Fibroblast of lung (primary cell): Measurements from ENCODE around the gene TSC1. TPM values are rescaled to one million over a fixed set of nuclear protein-coding genes. Genes with fewer than 3 reads are reported as not detected.

ENCODE experiments used
- DNase-seq, 2 donors: peaks; one replicate each; pipeline versions ENCODE4 v3.0.0 to v3.0.0-alpha.2; 2010; ENCODE audit warnings: low read depth in 2 of 2
- H2AFZ ChIP-seq: 2 replicates; pipeline ENCODE4 v1.5.1; 2012; ENCODE audit warnings: low read length, control low read depth, inconsistent platforms
- H3K27ac ChIP-seq: 2 replicates; pipeline ENCODE4 v1.5.1; 2011; ENCODE audit warnings: low read length, control low read depth; ENCODE audit not compliant: insufficient read depth
- H3K27me3 ChIP-seq: 2 replicates; pipeline ENCODE4 v1.5.1; 2011; ENCODE audit warnings: mild to moderate bottlenecking, low read length; ENCODE audit not compliant: control insufficient read depth, insufficient read depth
- H3K36me3 ChIP-seq: 2 replicates; pipeline ENCODE4 v1.5.1; 2011; ENCODE audit warnings: low read length; ENCODE audit not compliant: control insufficient read depth, insufficient read depth
- H3K4me1 ChIP-seq: 2 replicates; pipeline ENCODE4 v1.5.1; 2011; ENCODE audit warnings: low read length; ENCODE audit not compliant: control insufficient read depth, insufficient read depth; ENCODE audit errors: extremely low read depth
- H3K4me2 ChIP-seq: 2 replicates; pipeline ENCODE4 v1.5.1; 2011; ENCODE audit warnings: low read length, control low read depth; ENCODE audit not compliant: insufficient read depth; ENCODE audit errors: extremely low read depth
- H3K4me3 ChIP-seq, 4 experiments: fragments of 200-600 bp in 1 of 4; sonication (generic) in 1 of 4; replicated peaks in 1 of 4; 2 replicates each; pipeline ENCODE4 v1.5.1; 2011 to 2016; ENCODE audit warnings: low read length in 4 of 4, low read depth in 3 of 4, mild to moderate bottlenecking in 3 of 4, control low read depth in 2 of 4, inconsistent platforms in 1 of 4, mixed read lengths in 1 of 4; ENCODE audit not compliant: insufficient read depth in 1 of 4; ENCODE audit errors: control extremely low read depth in 1 of 4
- H3K79me2 ChIP-seq: 2 replicates; pipeline ENCODE4 v1.5.1; 2012; ENCODE audit warnings: mild to moderate bottlenecking, low read length, inconsistent platforms; ENCODE audit not compliant: control insufficient read depth, insufficient read depth
- H3K9ac ChIP-seq: 2 replicates; pipeline ENCODE4 v1.5.1; 2011; ENCODE audit warnings: mild to moderate bottlenecking, low read length, control low read depth; ENCODE audit not compliant: insufficient read depth
- H3K9me3 ChIP-seq: 2 replicates; pipeline ENCODE4 v1.5.1; 2012; ENCODE audit warnings: low read depth, low read length; ENCODE audit not compliant: control insufficient read depth, insufficient read depth
- H4K20me1 ChIP-seq: 2 replicates; pipeline ENCODE4 v1.5.1; 2011; ENCODE audit warnings: low read length; ENCODE audit not compliant: control insufficient read depth, insufficient read depth; ENCODE audit errors: extremely low read depth
- EZH2 ChIP-seq: IDR thresholded peaks from 2 replicates; pipeline ENCODE4 v1.5.1; 2012; ENCODE audit warnings: low read length, control low read depth, mild to moderate bottlenecking; ENCODE audit errors: missing control alignments
- polyA plus RNA-seq, 2 donors: library from polyadenylated mRNA; depleted of rRNA in 1 of 2; stranded (reverse) in 1 of 2; unstranded in 1 of 2; fragments of >200 nt; gene quantifications; 2 replicates each; pipeline ENCODE4 v1.2.1, GENCODE V29; 2011 to 2012; ENCODE audit warnings: missing spikeins in 1 of 2
- total RNA-seq: library from RNA; depleted of rRNA; stranded (reverse); fragments of >200 nt; gene quantifications from 2 replicates; pipeline ENCODE4 v1.2.1, GENCODE V29; 2014
- TF ChIP-seq, protein P1 (sequence below), 2 donors: IDR thresholded peaks in 1 of 2; conservative IDR thresholded peaks in 1 of 2; 1 replicate in 1 of 2; 2 replicates in 1 of 2; pipeline ENCODE4 v1.5.1; 2011 to 2012; ENCODE audit warnings: low read length in 2 of 2, control low read depth in 1 of 2, inconsistent platforms in 1 of 2, low read depth in 1 of 2, mild to moderate bottlenecking in 1 of 2

The TSC1 gene
- total and polyA plus RNA-seq, 2 donors (not counting 1 experiment from before 2014, with no cell fraction given), result 41.5 to 48.0 TPM

DNA sequence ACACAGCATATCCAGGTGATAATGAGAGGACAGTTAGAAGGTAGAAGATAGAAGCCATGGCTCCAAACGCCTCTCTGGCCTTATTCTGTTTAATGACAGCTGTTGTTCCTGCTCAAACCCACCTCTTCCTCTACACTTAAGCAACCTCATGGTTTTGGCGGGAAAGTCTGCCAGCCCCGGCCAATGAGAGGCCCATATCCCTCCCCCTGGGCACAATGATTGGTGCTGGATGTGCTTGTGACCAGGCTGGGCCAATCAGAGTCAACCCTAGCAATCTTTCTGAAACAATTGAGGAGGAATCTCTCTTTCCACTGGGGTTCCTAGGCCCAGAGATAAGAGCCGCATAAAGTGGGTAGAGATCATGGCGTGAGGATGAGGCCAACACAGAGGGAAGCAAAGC is 29.3 kb upstream of the TSC1 start:
- H3K27ac ChIP-seq, result no peak overlapping the region
- H3K79me2 ChIP-seq, result no peaks in the 10 kb centered on the region
- DNase-seq, result peak; percentile 13 to 20
- no peaks in the 10 kb centered on the region for H3K36me3 ChIP-seq
- H3K9me3 ChIP-seq, result no peaks in the 10 kb centered on the region
- no peak overlapping the region for H3K9ac ChIP-seq
- H4K20me1 ChIP-seq, result no peaks in the 10 kb centered on the region
- no peak for TF ChIP-seq EZH2
- TF ChIP-seq, protein P1, sequence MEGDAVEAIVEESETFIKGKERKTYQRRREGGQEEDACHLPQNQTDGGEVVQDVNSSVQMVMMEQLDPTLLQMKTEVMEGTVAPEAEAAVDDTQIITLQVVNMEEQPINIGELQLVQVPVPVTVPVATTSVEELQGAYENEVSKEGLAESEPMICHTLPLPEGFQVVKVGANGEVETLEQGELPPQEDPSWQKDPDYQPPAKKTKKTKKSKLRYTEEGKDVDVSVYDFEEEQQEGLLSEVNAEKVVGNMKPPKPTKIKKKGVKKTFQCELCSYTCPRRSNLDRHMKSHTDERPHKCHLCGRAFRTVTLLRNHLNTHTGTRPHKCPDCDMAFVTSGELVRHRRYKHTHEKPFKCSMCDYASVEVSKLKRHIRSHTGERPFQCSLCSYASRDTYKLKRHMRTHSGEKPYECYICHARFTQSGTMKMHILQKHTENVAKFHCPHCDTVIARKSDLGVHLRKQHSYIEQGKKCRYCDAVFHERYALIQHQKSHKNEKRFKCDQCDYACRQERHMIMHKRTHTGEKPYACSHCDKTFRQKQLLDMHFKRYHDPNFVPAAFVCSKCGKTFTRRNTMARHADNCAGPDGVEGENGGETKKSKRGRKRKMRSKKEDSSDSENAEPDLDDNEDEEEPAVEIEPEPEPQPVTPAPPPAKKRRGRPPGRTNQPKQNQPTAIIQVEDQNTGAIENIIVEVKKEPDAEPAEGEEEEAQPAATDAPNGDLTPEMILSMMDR (conservative IDR thresholded peaks at IDR 0.05 in 1 of 2, IDR thresholded peaks at IDR 0.05 in 1 of 2; ENCODE audit: low read depth in 1 of 2, low read length in 2 of 2), result no peak
- H3K4me2 ChIP-seq, result no peak overlapping the region
- no peak overlapping the region for H3K4me3 ChIP-seq
- no peak overlapping the region for H2AFZ ChIP-seq
- H3K27me3 ChIP-seq, result peaks cover 10% of the 10 kb centered on the region
- H3K4me1 ChIP-seq, result peaks cover 2% of the 10 kb centered on the region

DNA sequence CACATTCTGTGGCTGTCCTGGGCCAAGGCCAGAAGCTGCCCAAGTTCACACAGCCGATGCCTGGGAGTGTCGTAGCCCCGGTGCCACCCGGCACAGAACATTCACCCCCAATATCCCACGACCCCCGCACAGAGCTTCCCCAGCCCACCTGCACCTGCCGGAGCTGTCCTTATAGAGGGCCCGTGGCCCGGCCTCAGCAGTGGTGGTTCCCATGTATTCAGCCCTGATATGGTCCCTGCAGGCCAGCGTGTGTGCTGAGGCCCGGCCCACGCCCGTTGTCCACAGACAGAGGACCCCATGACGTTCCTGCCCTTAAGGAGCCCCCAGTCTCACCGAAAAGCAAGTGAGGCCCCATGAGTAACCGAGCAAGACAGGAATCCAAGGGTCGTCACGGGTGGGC is 28.8 kb upstream of the TSC1 start:
- H4K20me1 ChIP-seq, result no peaks in the 10 kb centered on the region
- H3K4me3 ChIP-seq, result no peak overlapping the region
- no peaks in the 10 kb centered on the region for H3K36me3 ChIP-seq
- H2AFZ ChIP-seq, result no peak overlapping the region
- no peaks in the 10 kb centered on the region for H3K79me2 ChIP-seq
- no peak overlapping the region for H3K27ac ChIP-seq
- no peak overlapping the region for H3K4me2 ChIP-seq
- TF ChIP-seq, protein P1 (conservative IDR thresholded peaks at IDR 0.05 in 1 of 2, IDR thresholded peaks at IDR 0.05 in 1 of 2; ENCODE audit: low read depth in 1 of 2, low read length in 2 of 2), result no peak
- TF ChIP-seq EZH2, result no peak
- peaks cover 6% of the 10 kb centered on the region for H3K27me3 ChIP-seq
- H3K9ac ChIP-seq, result no peak overlapping the region
- peaks cover 2% of the 10 kb centered on the region for H3K4me1 ChIP-seq
- DNase-seq, result no peak
- H3K9me3 ChIP-seq, result no peaks in the 10 kb centered on the region

DNA sequence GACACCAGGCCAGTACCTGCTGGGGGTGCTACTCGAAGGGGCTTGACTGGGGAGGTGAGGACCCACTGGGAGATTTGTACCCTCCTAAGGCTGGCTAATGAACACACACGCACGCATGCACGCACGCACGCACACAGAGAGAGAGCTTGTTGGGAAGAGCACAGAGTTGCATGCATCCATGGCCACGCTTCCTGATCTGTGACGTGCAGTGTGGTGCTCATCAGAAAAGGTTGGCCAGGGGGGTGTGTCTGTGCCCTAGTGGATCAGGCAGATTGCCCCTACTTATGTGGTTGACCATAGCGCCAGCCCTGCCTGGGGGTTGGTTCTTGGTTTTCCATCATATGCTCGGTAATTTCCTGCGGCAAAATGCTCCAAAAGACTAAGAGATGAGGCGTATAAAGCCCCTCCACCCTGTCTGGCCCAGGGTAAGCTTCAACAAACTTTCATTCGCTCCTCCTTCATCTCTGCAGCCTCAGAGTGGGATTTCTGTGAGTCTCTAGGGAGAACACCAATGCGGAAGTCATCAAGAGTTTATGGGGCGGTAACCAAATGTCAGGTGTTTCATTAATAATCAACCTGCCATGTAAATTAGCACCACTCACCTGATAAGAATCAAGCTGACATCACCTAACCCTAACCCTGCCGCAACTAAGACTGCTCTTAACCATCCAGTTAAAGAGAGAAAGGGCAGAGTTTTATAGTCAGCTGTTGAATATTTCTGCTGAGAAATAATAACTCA is 26.1 kb upstream of the TSC1 start:
- no peak overlapping the region for H2AFZ ChIP-seq
- no peak overlapping the region for H3K9ac ChIP-seq
- H3K4me3 ChIP-seq, result no peak overlapping the region
- H3K27me3 ChIP-seq, result peaks cover 4% of the 10 kb centered on the region
- no peak for DNase-seq
- H3K36me3 ChIP-seq, result no peaks in the 10 kb centered on the region
- no peaks in the 10 kb centered on the region for H3K79me2 ChIP-seq
- H4K20me1 ChIP-seq, result no peaks in the 10 kb centered on the region
- H3K9me3 ChIP-seq, result no peaks in the 10 kb centered on the region
- H3K4me1 ChIP-seq, result peaks cover 2% of the 10 kb centered on the region
- TF ChIP-seq EZH2, result no peak
- TF ChIP-seq, protein P1 (conservative IDR thresholded peaks at IDR 0.05 in 1 of 2, IDR thresholded peaks at IDR 0.05 in 1 of 2; ENCODE audit: low read depth in 1 of 2, low read length in 2 of 2), result no peak
- no peak overlapping the region for H3K4me2 ChIP-seq
- no peak overlapping the region for H3K27ac ChIP-seq
